Upper lobe of left lung (tissue), 6 donors: Measurements from ENCODE around the gene RING1. TPM values are rescaled to one million over a fixed set of nuclear protein-coding genes. Genes with fewer than 3 reads are reported as not detected.

Experiments used
- ATAC-seq, 2 donors: fragments of 200-7000 bp; cut with Tn5 transposase; one replicate each; pipeline ENCODE4 v1.9.1; 2022; ENCODE audit warnings: mild to moderate bottlenecking in 2 of 2, moderate library complexity in 2 of 2; ENCODE audit not compliant: low FRiP score in 2 of 2
- DNase-seq, 2 donors: peaks; one replicate each; pipeline ENCODE4 v3.0.0-alpha.2; 2019 to 2020
- H3K27ac ChIP-seq, 4 donors: fragments of 200-600 bp; sonication (generic); one replicate each; pipeline ENCODE4 v1.5.1; 2016 to 2019
- H3K27me3 ChIP-seq, 4 donors: fragments of 200-600 bp; sonication (generic); one replicate each; pipeline ENCODE4 v1.5.1; 2017 to 2019
- H3K36me3 ChIP-seq, 4 donors: fragments of 200-600 bp; sonication (generic); one replicate each; pipeline ENCODE4 v1.5.1; 2016 to 2019
- H3K4me1 ChIP-seq, 4 donors: fragments of 200-600 bp; sonication (generic); one replicate each; pipeline ENCODE4 v1.5.1; 2018 to 2019
- H3K4me3 ChIP-seq, 4 donors: fragments of 200-600 bp; sonication (generic); one replicate each; pipeline ENCODE4 v1.5.1; 2017 to 2019; ENCODE audit warnings: mild to moderate bottlenecking in 2 of 4, moderate library complexity in 1 of 4
- H3K9me3 ChIP-seq, 4 donors: fragments of 200-600 bp; sonication (generic); one replicate each; pipeline ENCODE4 v1.5.1; 2018 to 2019
- CTCF ChIP-seq, 6 experiments: fragments of 450-650 bp in 4 of 6; fragments of 200-600 bp in 2 of 6; sonication (generic) in 2 of 6; IDR thresholded peaks; one replicate each; pipeline ENCODE4 v1.5.1; 2016 to 2019; ENCODE audit warnings: antibody characterized with exemption in 6 of 6
- EP300 ChIP-seq, 4 donors: sonication (generic); formaldehyde crosslinking; IDR thresholded peaks; one replicate each; pipeline ENCODE4 v1.5.1; 2017; ENCODE audit warnings: antibody characterized with exemption in 4 of 4, control low read depth in 2 of 4
- POLR2A ChIP-seq, 4 donors: fragments of 450-650 bp; IDR thresholded peaks; one replicate each; pipeline ENCODE4 v1.5.1; 2016 to 2017; ENCODE audit warnings: antibody characterized with exemption in 4 of 4, mild to moderate bottlenecking in 2 of 4
- POLR2AphosphoS5 ChIP-seq, 2 donors: sonication (generic); formaldehyde crosslinking; IDR thresholded peaks; one replicate each; pipeline ENCODE4 v1.5.1; 2017; ENCODE audit warnings: antibody characterized with exemption in 2 of 2
- WGBS, 2 donors: methylation state at CpG; one replicate each; pipeline ENCODE4 v1.1.5; 2017 to 2018; 5-methylcytosine and 5-hydroxymethylcytosine counted together
- total RNA-seq, 6 donors: library from RNA; depleted of rRNA in 4 of 6; stranded (reverse); fragments of >200 nt in 4 of 6; gene quantifications; one replicate each; pipeline versions ENCODE4 v1.1.0 to v1.2.1, GENCODE V29; 2016 to 2021
- donor health status: DM: no; HTN: no; CAD: no; lungs with moderate emphysema.
- donor health status: DM: no; HTN: yes; CAD: no; lungs with severe emphysema.

The RING1 gene
- total RNA-seq, 6 donors from 2014 or later: 17.9 to 50.6 (median 40.4) TPM

GRCh38 chr6:33197431-33198048 is 10.8 kb upstream of the RING1 start:
- ATAC-seq (peak; percentile 49 to 80), DNase-seq (peak in 1 of 2 donors; percentile 79)
- Histone ChIP-seq H3K4me3 (no peak overlapping the region), H3K27ac (no peak overlapping the region), H3K4me1 (peaks cover 45 to 53% (median 46%) of the 10 kb centered on the region in 4 donors), H3K27me3 (peaks cover 0 to 2% (median 1%) of the 10 kb centered on the region in 4 donors), H3K9me3 (no peaks in the 10 kb centered on the region), H3K36me3 (peaks cover 16 to 48% (median 38%) of the 10 kb centered on the region in 4 donors)
- TF ChIP-seq CTCF (IDR thresholded peaks at IDR 0.05) (peak; percentile 50 to 72 (median 64)), POLR2AphosphoS5 (IDR thresholded peaks at IDR 0.05) (peak in 1 of 2 donors; percentile 12), EP300 (IDR thresholded peaks at IDR 0.05) (no peak), POLR2A (IDR thresholded peaks at IDR 0.05) (no peak)
- 43 to 52% methylated on average over 12 of the region's 12 CpGs for WGBS, 2 donors

GRCh38 chr6:33198159-33198852 is 10.0 kb upstream of the RING1 start:
- H3K36me3 ChIP-seq: peaks cover 20 to 56% (median 45%) of the 10 kb centered on the region in 4 donors
- no peak for TF ChIP-seq POLR2AphosphoS5 (IDR thresholded peaks at IDR 0.05)
- TF ChIP-seq POLR2A (IDR thresholded peaks at IDR 0.05): no peak
- TF ChIP-seq EP300 (IDR thresholded peaks at IDR 0.05): no peak
- no peak for TF ChIP-seq CTCF (IDR thresholded peaks at IDR 0.05)
- no peaks in the 10 kb centered on the region for H3K9me3 ChIP-seq
- ATAC-seq (no peak), DNase-seq (no peak)
- 82 to 90% methylated on average over 5 to 6 of the region's 6 CpGs for WGBS, 2 donors
- no peaks in the 10 kb centered on the region for H3K27me3 ChIP-seq
- H3K4me1 ChIP-seq: peaks cover 39 to 51% (median 41%) of the 10 kb centered on the region in 4 donors
- no peak overlapping the region for H3K27ac ChIP-seq
- no peak overlapping the region for H3K4me3 ChIP-seq

- WGBS, 2 donors: 34 to 55% methylated on average over 2 to 3 of the region's 3 CpGs
- no peak for TF ChIP-seq CTCF (IDR thresholded peaks at IDR 0.05)
- TF ChIP-seq POLR2AphosphoS5 (IDR thresholded peaks at IDR 0.05): no peak
- no peak for TF ChIP-seq EP300 (IDR thresholded peaks at IDR 0.05)
- TF ChIP-seq POLR2A (IDR thresholded peaks at IDR 0.05): no peak
- Histone ChIP-seq H3K27ac (peak overlapping the region; percentile 15 to 99 (median 97)), H3K4me1 (peaks cover 36 to 52% (median 41%) of the 10 kb centered on the region in 4 donors), H3K9me3 (no peaks in the 10 kb centered on the region), H3K27me3 (no peaks in the 10 kb centered on the region), H3K36me3 (peaks cover 25 to 60% (median 50%) of the 10 kb centered on the region in 4 donors), H3K4me3 (peak overlapping the region in 3 of 4 donors; percentile 69 to 93 (median 85))
- DNase-seq: no peak
- ATAC-seq: no peak
Measured at GRCh38 chr6:33198853-33199436, 9.4 kb upstream of the RING1 start.

GRCh38 chr6:33199687-33200218 is 8.5 kb upstream of the RING1 start:
- 4% methylated on average over 13 to 26 of the region's 26 CpGs for WGBS, 2 donors
- H3K9me3 ChIP-seq: no peaks in the 10 kb centered on the region
- H3K4me1 ChIP-seq: peaks cover 42 to 60% (median 46%) of the 10 kb centered on the region in 4 donors
- TF ChIP-seq CTCF (IDR thresholded peaks at IDR 0.05): no peak
- no peak for TF ChIP-seq POLR2AphosphoS5 (IDR thresholded peaks at IDR 0.05)
- no peak for TF ChIP-seq EP300 (IDR thresholded peaks at IDR 0.05)
- TF ChIP-seq POLR2A (IDR thresholded peaks at IDR 0.05): no peak
- peaks cover 25 to 52% (median 42%) of the 10 kb centered on the region in 4 donors for H3K36me3 ChIP-seq
- H3K27ac ChIP-seq: peak overlapping the region; percentile 97 to 99 (median 98)
- DNase-seq (peak; percentile 81 to 93), ATAC-seq (peak; percentile 8 to 65)
- no peaks in the 10 kb centered on the region for H3K27me3 ChIP-seq
- H3K4me3 ChIP-seq: peak overlapping the region; percentile 69 to 93 (median 84)
